PC-3 (cell line): ENCODE results near the gene ALPG. TPM values are rescaled to one million over a fixed set of nuclear protein-coding genes. Genes with fewer than 3 reads are reported as not detected.

Experiments
- ATAC-seq: fragments of 200-7000 bp; cut with Tn5 transposase; 2 replicates; pipeline ENCODE4 v1.9.1; 2020; ENCODE audit warnings: mild to moderate bottlenecking, moderate library complexity
- BruUV-seq: library from RNA; stranded (reverse); fragments of 400-500 nt; replicated peaks from 2 replicates; lab custom pipeline; 2021; lab: Mats Ljungman, UMichigan
- CTCF ChIA-PET: fragments of 300-600 bp; sonication (Branson Sonifier 250); formaldehyde crosslinking; loops from one replicate; lab custom pipeline; 2022; ENCODE audit warnings: antibody characterized with exemption; lab: Charles Lee
- POLR2A ChIA-PET: fragments of 300-600 bp; sonication (Branson Sonifier 250); formaldehyde crosslinking; loops from one replicate; lab custom pipeline; 2022; ENCODE audit warnings: antibody characterized with exemption; ENCODE audit not compliant: unreplicated experiment; lab: Charles Lee
- DNase-seq: peaks from one replicate; pipeline ENCODE4 v3.0.0-alpha.2; 2015
- H2AFZ ChIP-seq: fragments of 300-600 bp; sonication (generic); 2 replicates; pipeline ENCODE4 v1.6.0; 2016; ENCODE audit warnings: antibody characterized with exemption, low read length
- H3F3A ChIP-seq: fragments of 300-600 bp; sonication (generic); one replicate; pipeline ENCODE4 v1.6.0; 2017; ENCODE audit warnings: antibody characterized with exemption, low read length, control low read depth, mild to moderate bottlenecking; ENCODE audit not compliant: unreplicated experiment
- H3K27ac ChIP-seq: fragments of 300-600 bp; sonication (generic); 2 replicates; pipeline ENCODE4 v1.5.1; 2016; ENCODE audit warnings: mild to moderate bottlenecking, low read length
- H3K27me3 ChIP-seq: fragments of 300-600 bp; sonication (generic); 2 replicates; pipeline ENCODE4 v1.6.1; 2016; ENCODE audit warnings: low read length, mixed read lengths
- H3K36me3 ChIP-seq: fragments of 300-600 bp; sonication (generic); 2 replicates; pipeline ENCODE4 v1.6.1; 2016; ENCODE audit warnings: low read depth, mixed run types, low read length, mixed read lengths
- H3K4me1 ChIP-seq: fragments of 300-600 bp; sonication (generic); 2 replicates; pipeline ENCODE4 v1.5.1; 2016; ENCODE audit warnings: low read length; ENCODE audit not compliant: insufficient read depth
- H3K4me2 ChIP-seq: fragments of 300-600 bp; sonication (generic); 2 replicates; pipeline ENCODE4 v1.6.0; 2016; ENCODE audit warnings: low read length
- H3K4me3 ChIP-seq: fragments of 300-600 bp; sonication (generic); 2 replicates; pipeline ENCODE4 v1.5.1; 2016; ENCODE audit warnings: mild to moderate bottlenecking, low read length, mixed read lengths
- H3K79me2 ChIP-seq: fragments of 300-600 bp; sonication (generic); 2 replicates; pipeline ENCODE4 v1.6.1; 2017; ENCODE audit warnings: low read length, mixed read lengths
- H3K9ac ChIP-seq: fragments of 300-600 bp; sonication (generic); 2 replicates; pipeline ENCODE4 v1.6.0; 2016; ENCODE audit warnings: mild to moderate bottlenecking, low read length
- H3K9me2 ChIP-seq: fragments of 300-600 bp; sonication (generic); replicated peaks from 2 replicates; pipeline ENCODE4 v1.6.1; 2016; ENCODE audit warnings: mixed run types, low read length, mixed read lengths
- H3K9me3 ChIP-seq: fragments of 300-600 bp; sonication (generic); 2 replicates; pipeline ENCODE4 v1.6.1; 2016; ENCODE audit warnings: low read length, mixed read lengths
- H4K20me1 ChIP-seq: fragments of 300-600 bp; sonication (generic); 2 replicates; pipeline ENCODE4 v1.6.1; 2016; ENCODE audit warnings: low read length, mixed read lengths
- EZH2 ChIP-seq: fragments of 300-600 bp; sonication (generic); IDR thresholded peaks from one replicate; pipeline ENCODE4 v1.6.1; 2017; ENCODE audit warnings: antibody characterized with exemption, mild to moderate bottlenecking, low read length; ENCODE audit not compliant: unreplicated experiment
- EZH2phosphoT487 ChIP-seq: fragments of 300-600 bp; sonication (generic); IDR thresholded peaks from 2 replicates; pipeline ENCODE4 v1.6.1; 2018; ENCODE audit warnings: mild to moderate bottlenecking, antibody characterized with exemption, low read length, borderline replicate concordance
- intact Hi-C: fragments of 100-400 bp; cut with micrococcal nuclease; formaldehyde crosslinking; loops from 2 replicates; pipeline ENCODE4 v1.9.0; 2023
- total RNA-seq: library from RNA; depleted of rRNA; stranded (reverse); fragments of >200 nt; gene quantifications from 2 replicates; pipeline ENCODE4 v1.2.3, GENCODE V29; 2014
- TF ChIP-seq, protein P1 (sequence below): fragments of 300-600 bp; sonication (generic); conservative IDR thresholded peaks from 2 replicates; pipeline ENCODE4 v1.5.1; 2017; ENCODE audit warnings: antibody characterized with exemption, low read depth, mild to moderate bottlenecking, low read length

Gene ALPG
- total RNA-seq, 1 experiment from 2014 or later: 0.18 TPM

DNA sequence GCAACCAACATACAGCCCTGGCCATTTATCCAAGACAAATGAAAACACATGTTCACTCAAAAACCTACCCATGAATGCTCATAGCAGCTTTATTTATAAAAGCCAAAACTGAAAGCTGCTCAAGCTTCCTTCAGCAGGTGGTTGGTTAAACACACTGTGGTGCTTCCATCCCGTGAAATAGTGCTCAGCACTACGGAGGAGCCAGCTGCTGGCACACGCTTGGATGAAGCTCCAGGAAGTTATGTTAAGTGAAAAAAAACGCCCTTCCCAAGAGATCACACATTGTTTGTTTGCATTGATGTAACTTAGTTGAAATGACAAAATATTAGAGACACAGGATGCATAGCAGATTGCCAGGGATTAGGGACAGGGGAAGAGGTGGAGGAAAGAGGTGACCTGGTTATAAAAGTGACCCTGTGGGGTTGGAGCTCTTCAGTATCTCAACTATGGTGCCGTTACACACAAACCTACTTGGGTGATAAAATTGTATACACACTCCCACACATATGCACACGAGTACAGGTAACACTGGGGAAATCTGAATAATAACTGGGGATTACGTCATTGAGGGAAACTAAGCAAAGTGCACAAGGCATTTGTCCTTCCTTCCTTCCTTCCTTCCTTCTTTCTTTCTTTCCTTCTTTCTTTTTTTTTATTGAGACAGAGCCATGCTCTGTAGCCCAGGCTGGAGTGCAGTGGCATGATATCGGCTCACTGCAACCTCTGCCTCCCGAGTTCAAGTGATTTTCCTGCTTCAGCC, 6.2 kb upstream of the ALPG start:
- no peak overlapping the region for H3K27ac ChIP-seq
- no peak overlapping the region for H3K4me2 ChIP-seq
- no peaks in the 10 kb centered on the region for H3K27me3 ChIP-seq
- H3K9me3 ChIP-seq: no peaks in the 10 kb centered on the region
- no peaks in the 10 kb centered on the region for H3F3A ChIP-seq
- H3K4me3 ChIP-seq: no peak overlapping the region
- POLR2A ChIA-PET: no interaction called here
- no peak overlapping the region for H2AFZ ChIP-seq
- BruUV-seq: no TSS peak
- intact Hi-C loops: no loop called here
- H4K20me1 ChIP-seq: no peaks in the 10 kb centered on the region
- TF ChIP-seq EZH2phosphoT487: no peak
- TF ChIP-seq, protein P1, sequence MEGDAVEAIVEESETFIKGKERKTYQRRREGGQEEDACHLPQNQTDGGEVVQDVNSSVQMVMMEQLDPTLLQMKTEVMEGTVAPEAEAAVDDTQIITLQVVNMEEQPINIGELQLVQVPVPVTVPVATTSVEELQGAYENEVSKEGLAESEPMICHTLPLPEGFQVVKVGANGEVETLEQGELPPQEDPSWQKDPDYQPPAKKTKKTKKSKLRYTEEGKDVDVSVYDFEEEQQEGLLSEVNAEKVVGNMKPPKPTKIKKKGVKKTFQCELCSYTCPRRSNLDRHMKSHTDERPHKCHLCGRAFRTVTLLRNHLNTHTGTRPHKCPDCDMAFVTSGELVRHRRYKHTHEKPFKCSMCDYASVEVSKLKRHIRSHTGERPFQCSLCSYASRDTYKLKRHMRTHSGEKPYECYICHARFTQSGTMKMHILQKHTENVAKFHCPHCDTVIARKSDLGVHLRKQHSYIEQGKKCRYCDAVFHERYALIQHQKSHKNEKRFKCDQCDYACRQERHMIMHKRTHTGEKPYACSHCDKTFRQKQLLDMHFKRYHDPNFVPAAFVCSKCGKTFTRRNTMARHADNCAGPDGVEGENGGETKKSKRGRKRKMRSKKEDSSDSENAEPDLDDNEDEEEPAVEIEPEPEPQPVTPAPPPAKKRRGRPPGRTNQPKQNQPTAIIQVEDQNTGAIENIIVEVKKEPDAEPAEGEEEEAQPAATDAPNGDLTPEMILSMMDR: no peak
- TF ChIP-seq EZH2: no peak
- no peaks in the 10 kb centered on the region for H3K36me3 ChIP-seq
- H3K4me1 ChIP-seq: peaks cover 5% of the 10 kb centered on the region; the same call in 1 of the 2 replicates
- no peaks in the 10 kb centered on the region for H3K9me2 ChIP-seq
- no peak overlapping the region for H3K9ac ChIP-seq
- CTCF ChIA-PET: interaction anchor here (0.6 kb wide), 1 partner anchor 331 kb away, joined by 3 read pairs; no protein-coding TSS in a partner anchor
- peak; percentile 40; the same call in 1 of the 2 replicates for ATAC-seq
- DNase-seq: no peak
- H3K79me2 ChIP-seq: no peaks in the 10 kb centered on the region

DNA sequence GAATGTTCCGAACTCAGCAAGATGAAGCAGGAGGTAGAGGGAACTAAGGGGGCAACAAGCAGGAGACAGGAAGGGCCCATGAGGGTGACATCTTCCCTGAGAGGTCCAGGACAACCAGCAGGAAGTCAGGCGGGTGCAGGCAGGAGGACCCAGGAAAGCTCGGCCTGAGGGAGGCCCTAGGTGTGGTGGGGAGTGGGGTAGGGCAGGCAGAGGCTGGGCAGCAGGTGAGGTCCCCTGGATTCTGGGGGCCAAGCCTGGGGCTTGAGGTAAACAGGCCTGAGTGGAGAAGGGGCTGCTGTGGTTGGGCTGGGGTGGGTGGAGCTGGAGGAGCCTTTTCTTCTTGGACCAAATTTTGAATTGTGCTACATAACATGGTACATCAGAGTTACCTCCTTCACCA, 4.1 kb upstream of the ALPG start:
- BruUV-seq: no TSS peak
- DNase-seq: no peak
- Histone ChIP-seq H3K36me3 (no peaks in the 10 kb centered on the region), H2AFZ (no peak overlapping the region), H3K4me3 (no peak overlapping the region), H3K9ac (no peak overlapping the region), H3K4me1 (peaks cover 5% of the 10 kb centered on the region; the same call in 1 of the 2 replicates), H3K9me2 (no peaks in the 10 kb centered on the region), H3K27me3 (no peaks in the 10 kb centered on the region), H3F3A (no peaks in the 10 kb centered on the region), H3K79me2 (no peaks in the 10 kb centered on the region), H3K4me2 (no peak overlapping the region), H4K20me1 (no peaks in the 10 kb centered on the region), H3K27ac (no peak overlapping the region), H3K9me3 (no peaks in the 10 kb centered on the region)
- CTCF ChIA-PET: no interaction called here
- POLR2A ChIA-PET: no interaction called here
- TF ChIP-seq EZH2 (no peak), EZH2phosphoT487 (no peak)
- TF ChIP-seq, protein P1: no peak
- ATAC-seq: no peak
- intact Hi-C loops: no loop called here

DNA sequence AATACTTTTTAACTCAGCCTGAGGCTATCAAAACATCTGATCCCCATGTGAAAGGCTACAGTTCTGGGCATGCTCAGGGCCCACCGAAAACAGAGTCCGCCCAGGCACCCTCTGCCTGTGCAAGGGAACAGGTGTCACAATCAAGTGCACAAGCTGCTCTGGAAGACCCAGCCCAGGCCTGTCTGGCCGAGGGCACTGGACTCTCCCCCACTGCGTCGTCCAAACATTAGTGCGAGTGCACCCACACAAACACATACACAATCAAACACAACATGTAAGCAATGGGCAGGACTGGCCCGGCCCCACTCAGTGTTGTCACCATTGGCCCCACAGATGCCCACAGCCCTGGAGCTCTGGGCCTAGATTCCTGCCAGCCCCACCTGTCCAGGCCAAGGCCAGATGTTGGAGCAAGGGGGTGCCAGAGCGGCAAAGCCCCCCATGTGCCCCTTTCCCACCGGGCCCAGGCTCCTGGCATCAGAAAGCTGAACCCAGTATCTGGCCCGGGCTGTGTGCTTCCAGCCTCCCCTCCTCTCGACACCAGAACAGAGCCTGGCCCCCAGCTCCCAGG, 617 bp upstream of the ALPG start:
- BruUV-seq: no TSS peak
- H3K79me2 ChIP-seq: no peaks in the 10 kb centered on the region

More for the DNA sequence above, 617 bp upstream of the ALPG start:
- Histone ChIP-seq H3K27me3 (no peaks in the 10 kb centered on the region), H3K4me1 (no peaks in the 10 kb centered on the region), H4K20me1 (no peaks in the 10 kb centered on the region), H2AFZ (no peak overlapping the region), H3F3A (no peaks in the 10 kb centered on the region), H3K9ac (no peak overlapping the region), H3K36me3 (no peaks in the 10 kb centered on the region), H3K27ac (no peak overlapping the region), H3K4me3 (no peak overlapping the region), H3K9me3 (no peaks in the 10 kb centered on the region), H3K4me2 (no peak overlapping the region), H3K9me2 (no peaks in the 10 kb centered on the region)
- POLR2A ChIA-PET: no interaction called here
- TF ChIP-seq, protein P1: no peak
- TF ChIP-seq EZH2: no peak
- CTCF ChIA-PET: no interaction called here
- DNase-seq: no peak
- no peak for ATAC-seq
- intact Hi-C loops: no loop called here
